NCI-H510A treated with DMSO at 0.1 percent for 48 hours (cell line): Measurements from ENCODE around the gene ASB2.

Experiments used
- DNase-seq: peaks from one replicate; lab custom pipeline; 2025; lab: John Stamatoyannopoulos, UW

The ASB2 gene

GRCh38 chr14:93906341-93907329 lies 69.7 kb downstream of the ASB2 start:
- DNase-seq, result peak; percentile 61

GRCh38 chr14:93905623-93906022 lies 70.7 kb downstream of the ASB2 start:
- DNase-seq, result no peak

GRCh38 chr14:93903342-93904184 lies 72.8 kb downstream of the ASB2 start:
- no peak for DNase-seq

GRCh38 chr14:93902619-93903307 lies 73.6 kb downstream of the ASB2 start:
- no peak for DNase-seq

GRCh38 chr14:93901813-93902212 lies 74.6 kb downstream of the ASB2 start:
- DNase-seq, result no peak

- DNase-seq, result no peak
Measured at GRCh38 chr14:93898731-93899130, 77.6 kb downstream of the ASB2 start.

GRCh38 chr14:93898081-93898611 lies 78.2 kb downstream of the ASB2 start:
- DNase-seq, result no peak

GRCh38 chr14:93897476-93897845 lies 78.9 kb downstream of the ASB2 start:
- DNase-seq, result no peak

GRCh38 chr14:93895023-93895604 lies 81.3 kb downstream of the ASB2 start:
- DNase-seq, result no peak

GRCh38 chr14:93893661-93894261 lies 82.6 kb downstream of the ASB2 start:
- no peak for DNase-seq

GRCh38 chr14:93892923-93893558 lies 83.3 kb downstream of the ASB2 start:
- DNase-seq, result peak; percentile 33

- no peak for DNase-seq
Measured at GRCh38 chr14:93892505-93892839, 83.9 kb downstream of the ASB2 start.

- no peak for DNase-seq
Measured at GRCh38 chr14:93891756-93892504, 84.4 kb downstream of the ASB2 start.

GRCh38 chr14:93889739-93890483 lies 86.5 kb downstream of the ASB2 start:
- no peak for DNase-seq

- DNase-seq, result no peak
Measured at GRCh38 chr14:93888995-93889394, 87.4 kb downstream of the ASB2 start.

- DNase-seq, result no peak
Measured at GRCh38 chr14:93884950-93885349, 91.4 kb downstream of the ASB2 start.
